ENCODE measurements around the gene DAND5.

The DAND5 gene

GRCh38 chr19:12992729-12993128, 23.4 kb downstream of the DAND5 start:
- POLR2A ChIA-PET = no interaction called here
- CTCF ChIA-PET = interaction anchor here (1.0 to 2.3 kb wide), 7 partner anchors 9 to 101 kb away, joined by 3 to 8 read pairs (median 4); no protein-coding TSS in a partner anchor

DNA sequence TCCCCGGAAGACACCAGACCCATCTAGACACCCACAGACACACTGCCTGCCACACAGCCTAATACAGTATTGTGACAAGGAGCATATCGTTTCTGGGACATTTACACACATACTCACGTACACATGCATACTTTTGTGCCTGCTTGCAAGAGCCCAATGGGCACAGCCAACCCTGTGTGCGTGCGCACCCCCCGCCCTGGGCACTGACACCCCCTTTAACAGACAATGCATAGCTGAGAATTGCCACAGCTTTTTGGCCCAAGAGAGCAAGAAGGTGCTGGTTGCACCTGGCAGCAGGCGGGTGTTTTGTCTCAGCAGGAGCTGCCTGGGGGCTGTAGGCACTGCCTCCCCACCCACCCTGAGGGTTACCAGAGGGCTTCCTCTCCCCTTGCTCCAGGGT, 24.2 kb downstream of the DAND5 start:
- no peak overlapping the region for H3K4me3 ChIP-seq (ENCODE audit: control insufficient read depth in 1 of 7, extremely low read depth in 1 of 7, insufficient read depth in 4 of 7, low read depth in 2 of 7, low read length in 6 of 7)
- POLR2A ChIA-PET = no interaction called here
- H3K9me3 ChIP-seq (ENCODE audit: control extremely low read depth in 1 of 5, control insufficient read depth in 4 of 5, insufficient read depth in 2 of 5, low read depth in 1 of 5, low read length in 4 of 5) = no peaks in the 10 kb centered on the region
- CTCF ChIA-PET = interaction anchor here (0.7 to 2.3 kb wide), 6 partner anchors 9 to 40 kb away, joined by 3 to 8 read pairs (median 4); no protein-coding TSS in a partner anchor
- no peak overlapping the region for H3K27ac ChIP-seq (ENCODE audit: insufficient read depth in 1 of 2, low read depth in 1 of 2, low read length in 2 of 2, poor library complexity in 1 of 2, severe bottlenecking in 2 of 2)
- peaks cover 0 to 9% (median 0%) of the 10 kb centered on the region in 5 experiments for H3K27me3 ChIP-seq (replicated peaks in 2 of 5; ENCODE audit: control insufficient read depth in 4 of 5, insufficient read depth in 5 of 5, low read length in 4 of 5)
- peaks cover 0 to 5% (median under 1%) of the 10 kb centered on the region in 4 experiments for H3K36me3 ChIP-seq (ENCODE audit: control insufficient read depth in 4 of 4, insufficient read depth in 4 of 4, low read length in 3 of 4)
- no peak for DNase-seq
- WGBS (ENCODE audit: insufficient coverage) = 93% methylated on average over 7 of the region's 7 CpGs
- peaks cover 0 to 22% (median 14%) of the 10 kb centered on the region in 4 experiments for H3K4me1 ChIP-seq (ENCODE audit: control extremely low read depth in 1 of 4, control insufficient read depth in 4 of 4, insufficient read depth in 4 of 4, low read length in 3 of 4)

More at GRCh38 chr19:12992729-12993128, 23.4 kb downstream of the DAND5 start:
- Histone ChIP-seq H3K27ac (ENCODE audit: insufficient read depth in 1 of 2, low read depth in 1 of 2, low read length in 2 of 2, poor library complexity in 1 of 2, severe bottlenecking in 2 of 2) (no peak overlapping the region), H3K4me3 (ENCODE audit: control insufficient read depth in 1 of 7, extremely low read depth in 1 of 7, insufficient read depth in 4 of 7, low read depth in 2 of 7, low read length in 6 of 7) (no peak overlapping the region), H3K27me3 (replicated peaks in 2 of 5; ENCODE audit: control insufficient read depth in 4 of 5, insufficient read depth in 5 of 5, low read length in 4 of 5) (peaks cover 0 to 9% (median 0%) of the 10 kb centered on the region in 5 experiments), H3K36me3 (ENCODE audit: control insufficient read depth in 4 of 4, insufficient read depth in 4 of 4, low read length in 3 of 4) (peaks cover 0 to under 1% (median 0%) of the 10 kb centered on the region in 4 experiments), H3K4me1 (ENCODE audit: control extremely low read depth in 1 of 4, control insufficient read depth in 4 of 4, insufficient read depth in 4 of 4, low read length in 3 of 4) (peaks cover 0 to 22% (median 14%) of the 10 kb centered on the region in 4 experiments), H3K9me3 (ENCODE audit: control extremely low read depth in 1 of 5, control insufficient read depth in 4 of 5, insufficient read depth in 2 of 5, low read depth in 1 of 5, low read length in 4 of 5) (no peaks in the 10 kb centered on the region)
- DNase-seq = no peak
- WGBS (ENCODE audit: insufficient coverage) = 98% methylated on average over 8 of the region's 11 CpGs

- H3K36me3 ChIP-seq (ENCODE audit: control insufficient read depth in 4 of 4, insufficient read depth in 4 of 4, low read length in 3 of 4) = peaks cover 0 to 8% (median 2%) of the 10 kb centered on the region in 4 experiments
- 7% methylated on average over 41 of the region's 84 CpGs for WGBS (ENCODE audit: insufficient coverage)
- peaks cover 0 to 22% (median 14%) of the 10 kb centered on the region in 4 experiments for H3K4me1 ChIP-seq (ENCODE audit: control extremely low read depth in 1 of 4, control insufficient read depth in 4 of 4, insufficient read depth in 4 of 4, low read length in 3 of 4)
- peak within 1 kb of the TSS; percentile 61 to 94 (median 75) for H3K4me3 ChIP-seq (ENCODE audit: control insufficient read depth in 1 of 7, extremely low read depth in 1 of 7, insufficient read depth in 4 of 7, low read depth in 2 of 7, low read length in 6 of 7)
- CTCF ChIA-PET = interaction anchor here (0.7 to 2.3 kb wide), 5 partner anchors 11 to 37 kb away, joined by 3 to 8 read pairs (median 4); no protein-coding TSS in a partner anchor
- peaks cover 0 to 9% (median 0%) of the 10 kb centered on the region in 5 experiments for H3K27me3 ChIP-seq (replicated peaks in 2 of 5; ENCODE audit: control insufficient read depth in 4 of 5, insufficient read depth in 5 of 5, low read length in 4 of 5)
- H3K27ac ChIP-seq (ENCODE audit: insufficient read depth in 1 of 2, low read depth in 1 of 2, low read length in 2 of 2, poor library complexity in 1 of 2, severe bottlenecking in 2 of 2) = no peak within 1 kb of the TSS
- DNase-seq = peak; percentile 54 to 82 (median 71)
- POLR2A ChIA-PET = no interaction called here
- H3K9me3 ChIP-seq (ENCODE audit: control extremely low read depth in 1 of 5, control insufficient read depth in 4 of 5, insufficient read depth in 2 of 5, low read depth in 1 of 5, low read length in 4 of 5) = no peaks in the 10 kb centered on the region
These were observed 25.6 kb downstream of the DAND5 start, which contains the start of gene NFIX for GRCh38 chr19:12994701-12995595. NFIX (plus strand) TSS chr19:12995475; CDS start chr19:12995838, 363 bp downstream.

GRCh38 chr19:12995596-12996405, 26.4 kb downstream of the DAND5 start:
- Histone ChIP-seq H3K4me3 (ENCODE audit: control insufficient read depth in 1 of 7, extremely low read depth in 1 of 7, insufficient read depth in 4 of 7, low read depth in 2 of 7, low read length in 6 of 7) (peak overlapping the region; percentile 59 to 94 (median 64)), H3K36me3 (ENCODE audit: control insufficient read depth in 4 of 4, insufficient read depth in 4 of 4, low read length in 3 of 4) (peaks cover 0 to 8% (median 2%) of the 10 kb centered on the region in 4 experiments), H3K27ac (ENCODE audit: insufficient read depth in 1 of 2, low read depth in 1 of 2, low read length in 2 of 2, poor library complexity in 1 of 2, severe bottlenecking in 2 of 2) (no peak overlapping the region), H3K4me1 (ENCODE audit: control extremely low read depth in 1 of 4, control insufficient read depth in 4 of 4, insufficient read depth in 4 of 4, low read length in 3 of 4) (peaks cover 0 to 22% (median 14%) of the 10 kb centered on the region in 4 experiments), H3K9me3 (ENCODE audit: control extremely low read depth in 1 of 5, control insufficient read depth in 4 of 5, insufficient read depth in 2 of 5, low read depth in 1 of 5, low read length in 4 of 5) (no peaks in the 10 kb centered on the region), H3K27me3 (replicated peaks in 2 of 5; ENCODE audit: control insufficient read depth in 4 of 5, insufficient read depth in 5 of 5, low read length in 4 of 5) (peaks cover 0 to 9% (median 0%) of the 10 kb centered on the region in 5 experiments)
- WGBS (ENCODE audit: insufficient coverage) = 0% methylated on average over 94 of the region's 129 CpGs
- POLR2A ChIA-PET = no interaction called here
- DNase-seq = peak in 2 of 3 donors; percentile 52 to 62
- CTCF ChIA-PET = interaction anchor here (1.0 kb wide), 2 partner anchors 11 to 36 kb away, joined by 3 to 4 read pairs; no protein-coding TSS in a partner anchor

DNA sequence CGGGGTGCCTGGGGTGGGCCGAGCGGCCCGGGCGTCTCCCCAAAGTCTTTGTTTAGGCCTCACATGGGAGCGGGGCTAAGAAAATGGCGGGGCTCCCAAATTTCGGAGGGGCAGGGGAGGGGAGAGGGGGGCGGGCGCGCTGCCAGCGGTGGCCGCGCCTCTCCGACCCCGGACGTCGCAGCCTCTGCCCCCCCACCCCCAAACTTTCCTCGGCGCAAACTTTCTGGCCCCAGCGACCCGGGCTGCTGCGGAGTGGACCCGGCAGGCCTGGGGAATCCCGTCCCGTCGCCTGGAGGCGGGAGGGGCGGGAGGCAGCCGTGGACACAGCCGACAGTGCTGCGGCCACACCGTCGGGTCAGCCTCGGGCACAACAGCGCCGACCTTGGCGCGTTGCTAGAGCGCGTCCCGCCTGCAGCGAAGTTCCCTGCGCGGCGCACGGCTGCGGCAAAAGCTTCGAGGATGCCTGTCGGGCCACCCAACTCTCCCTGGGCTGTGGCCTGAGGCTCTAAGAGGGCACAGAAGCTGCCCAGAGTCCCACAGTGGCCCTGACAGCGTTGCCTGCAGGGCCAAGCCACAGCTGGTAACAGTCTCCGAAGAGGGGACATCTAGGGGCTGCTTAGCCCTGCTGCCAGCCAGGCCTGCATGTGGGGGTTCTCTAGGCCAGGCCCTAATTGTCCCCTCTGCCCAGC, 27.2 kb downstream of the DAND5 start:
- Histone ChIP-seq H3K36me3 (ENCODE audit: control insufficient read depth in 4 of 4, insufficient read depth in 4 of 4, low read length in 3 of 4) (peaks cover 0 to 8% (median 2%) of the 10 kb centered on the region in 4 experiments), H3K4me1 (ENCODE audit: control extremely low read depth in 1 of 4, control insufficient read depth in 4 of 4, insufficient read depth in 4 of 4, low read length in 3 of 4) (peaks cover 0 to 22% (median 14%) of the 10 kb centered on the region in 4 experiments), H3K27me3 (replicated peaks in 2 of 5; ENCODE audit: control insufficient read depth in 4 of 5, insufficient read depth in 5 of 5, low read length in 4 of 5) (peaks cover 0 to 9% (median 0%) of the 10 kb centered on the region in 5 experiments), H3K27ac (ENCODE audit: insufficient read depth in 1 of 2, low read depth in 1 of 2, low read length in 2 of 2, poor library complexity in 1 of 2, severe bottlenecking in 2 of 2) (no peak overlapping the region), H3K4me3 (ENCODE audit: control insufficient read depth in 1 of 7, extremely low read depth in 1 of 7, insufficient read depth in 4 of 7, low read depth in 2 of 7, low read length in 6 of 7) (peak overlapping the region; percentile 59 to 94 (median 64)), H3K9me3 (ENCODE audit: control extremely low read depth in 1 of 5, control insufficient read depth in 4 of 5, insufficient read depth in 2 of 5, low read depth in 1 of 5, low read length in 4 of 5) (no peaks in the 10 kb centered on the region)
- ChIA-PET CTCF (interaction anchor here (0.8 to 1.5 kb wide), 3 partner anchors 32 to 97 kb away, joined by 3 to 4 read pairs (median 3); no protein-coding TSS in a partner anchor), POLR2A (no interaction called here)
- DNase-seq = no peak
- 49% methylated on average over 31 of the region's 52 CpGs for WGBS (ENCODE audit: insufficient coverage)
